OCI-LY7 (cell line): ENCODE data around the gene DDX21. TPM values are rescaled to one million over a fixed set of nuclear protein-coding genes. Genes with fewer than 3 reads are reported as not detected.

Experiments used
- BruUV-seq: library from RNA; stranded (reverse); fragments of 400-500 nt; replicated peaks from 2 replicates; lab custom pipeline; 2021; lab: Mats Ljungman, UMichigan
- CTCF ChIA-PET: fragments of 300-600 bp; sonication (Branson Sonifier 250); formaldehyde crosslinking; loops from one replicate; lab custom pipeline; 2022; ENCODE audit warnings: antibody characterized with exemption; ENCODE audit not compliant: unreplicated experiment; lab: Charles Lee
- POLR2A ChIA-PET: fragments of 300-600 bp; sonication (Branson Sonifier 250); formaldehyde crosslinking; loops from one replicate; lab custom pipeline; 2022; ENCODE audit warnings: antibody characterized with exemption; lab: Charles Lee
- DNase-seq: peaks from one replicate; pipeline ENCODE4 v3.0.0-alpha.2; 2015; ENCODE audit warnings: low spot score
- H2AFZ ChIP-seq: fragments of 200-600 bp; sonication (generic), shearing (Covaris generic); 2 replicates; pipeline ENCODE4 v1.6.1; 2014; ENCODE audit warnings: mild to moderate bottlenecking, antibody characterized with exemption, low read length, moderate library complexity
- H3K27ac ChIP-seq: fragments of 200-600 bp; sonication (generic); 2 replicates; pipeline ENCODE4 v1.5.1; 2014; ENCODE audit warnings: mixed run types, low read depth, mild to moderate bottlenecking, moderate library complexity, low read length, inconsistent platforms; ENCODE audit not compliant: poor library complexity, severe bottlenecking
- H3K36me3 ChIP-seq: fragments of 200-600 bp; sonication (generic); 2 replicates; pipeline ENCODE4 v1.6.1; 2014; ENCODE audit warnings: mild to moderate bottlenecking, antibody characterized with exemption, low read length, moderate library complexity, mixed read lengths; ENCODE audit not compliant: insufficient read depth
- H3K4me1 ChIP-seq: fragments of 200-600 bp; sonication (generic); 2 replicates; pipeline ENCODE4 v1.5.1; 2014; ENCODE audit warnings: mild to moderate bottlenecking, low read length; ENCODE audit not compliant: insufficient read depth, poor library complexity, severe bottlenecking
- H3K4me2 ChIP-seq: fragments of 200-600 bp; sonication (generic); 2 replicates; pipeline ENCODE4 v1.6.1; 2014; ENCODE audit warnings: mild to moderate bottlenecking, low read length
- H3K4me3 ChIP-seq: fragments of 200-600 bp; sonication (generic); 2 replicates; pipeline ENCODE4 v1.5.1; 2014; ENCODE audit warnings: mild to moderate bottlenecking, low read depth, low read length; ENCODE audit not compliant: poor library complexity, severe bottlenecking
- H3K79me2 ChIP-seq: fragments of 200-600 bp; sonication (generic); 2 replicates; pipeline ENCODE4 v1.6.1; 2016; ENCODE audit warnings: low read depth, mild to moderate bottlenecking, low read length, moderate library complexity, mixed read lengths; ENCODE audit not compliant: insufficient read depth
- H3K9me2 ChIP-seq: fragments of 200-600 bp; sonication (generic); 2 replicates; pipeline ENCODE4 v1.6.1; 2016; ENCODE audit warnings: mild to moderate bottlenecking, low read length, mixed read lengths; ENCODE audit not compliant: insufficient read depth
- H3K9me3 ChIP-seq: fragments of 200-600 bp; sonication (generic); 2 replicates; pipeline ENCODE4 v1.6.1; 2014; ENCODE audit warnings: mild to moderate bottlenecking, mixed run types, low read length, mixed read lengths
- H4K20me1 ChIP-seq: fragments of 200-600 bp; sonication (generic); 2 replicates; pipeline ENCODE4 v1.6.1; 2014; ENCODE audit warnings: mild to moderate bottlenecking, antibody characterized with exemption, low read length, moderate library complexity, mixed read lengths; ENCODE audit not compliant: insufficient read depth
- EZH2phosphoT487 ChIP-seq: fragments of 200-600 bp; sonication (generic); IDR thresholded peaks from 2 replicates; pipeline ENCODE4 v1.6.1; 2018; ENCODE audit warnings: low read depth, borderline replicate concordance, mild to moderate bottlenecking, mixed run types, antibody characterized with exemption, low read length, moderate library complexity, mixed read lengths
- intact Hi-C: fragments of 100-400 bp; cut with micrococcal nuclease; formaldehyde crosslinking; loops from one replicate; pipeline ENCODE4 v1.10.0; 2022; ENCODE audit not compliant: unreplicated experiment
- total RNA-seq, 2 experiments: library from RNA; depleted of rRNA in 1 of 2; stranded (reverse); fragments of >200 nt in 1 of 2; shearing (Covaris generic) in 1 of 2; gene quantifications; 2 replicates each; pipeline ENCODE4 v1.2.3, GENCODE V29; 2014 to 2022
- TF ChIP-seq, protein P1 (sequence below): fragments of 200-600 bp; sonication (generic); conservative IDR thresholded peaks from 2 replicates; pipeline ENCODE4 v1.5.1; 2014; ENCODE audit warnings: mild to moderate bottlenecking, antibody characterized with exemption, low read length, moderate library complexity, mixed read lengths

Gene DDX21
- total RNA-seq, 2 experiments from 2014 or later: 107 to 159 TPM

DNA sequence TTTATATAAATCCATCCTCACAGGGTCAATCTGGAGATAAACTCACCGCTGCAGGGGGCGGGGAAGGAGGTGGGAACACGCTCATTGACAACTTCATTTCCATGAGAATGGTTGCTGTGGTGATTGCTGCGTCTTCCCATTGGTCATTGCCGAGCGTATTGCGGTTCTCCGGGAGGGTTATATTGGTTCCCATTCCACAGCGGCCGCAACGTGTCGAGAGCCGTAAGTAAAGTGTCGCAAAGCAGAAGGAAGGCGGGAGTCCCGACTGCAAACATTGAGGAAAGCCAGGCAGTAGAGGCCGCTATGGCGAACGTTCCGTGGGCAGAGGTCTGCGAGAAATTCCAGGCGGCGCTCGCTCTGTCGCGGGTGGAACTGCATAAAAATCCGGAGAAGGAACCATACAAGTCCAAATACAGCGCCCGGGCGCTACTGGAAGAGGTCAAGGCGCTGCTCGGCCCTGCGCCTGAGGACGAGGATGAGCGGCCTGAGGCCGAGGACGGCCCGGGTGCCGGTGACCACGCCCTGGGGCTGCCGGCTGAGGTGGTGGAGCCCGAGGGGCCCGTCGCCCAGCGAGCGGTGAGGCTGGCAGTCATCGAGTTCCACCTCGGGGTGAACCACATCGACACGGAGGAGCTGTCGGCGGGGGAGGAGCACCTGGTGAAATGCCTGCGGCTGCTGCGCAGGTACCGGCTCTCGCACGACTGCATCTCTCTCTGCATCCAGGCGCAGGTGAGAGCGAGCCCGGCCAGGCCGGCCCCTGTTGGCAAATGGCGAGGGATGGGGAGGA, 32.8 kb downstream of the DDX21 start, which contains the start of gene KIFBP:
TSS of gene KIFBP (plus strand) at position 274 of the 787 bp plus-strand sequence. CDS start at position 304, 30 bp downstream.
- Histone ChIP-seq H3K4me2 (peak within 1 kb of the TSS; percentile 80), H3K4me1 (peaks cover 21% of the 10 kb centered on the region), H3K4me3 (peak within 1 kb of the TSS; percentile 86), H3K9me2 (no peaks in the 10 kb centered on the region), H2AFZ (peak within 1 kb of the TSS; percentile 73), H3K79me2 (peaks cover 26% of the 10 kb centered on the region; the same call in 1 of the 2 replicates), H3K36me3 (peaks cover 68% of the 10 kb centered on the region), H3K27ac (peak within 1 kb of the TSS; percentile 43), H3K9me3 (no peaks in the 10 kb centered on the region), H4K20me1 (0 out of 2 replicates have a peak, but pooled peaks cover 7% of the 10 kb centered on the region)
- DNase-seq: peak; percentile 94
- no TSS peak for BruUV-seq
- POLR2A ChIA-PET: interaction anchor here (1.3 kb wide), 1 partner anchor 11 kb away, joined by 5 read pairs; no protein-coding TSS in a partner anchor
- CTCF ChIA-PET: no interaction called here
- intact Hi-C loops: loop anchor here (5.0 kb wide), 1 partner anchor 104 kb away; no protein-coding TSS in a partner anchor
- TF ChIP-seq, protein P1, sequence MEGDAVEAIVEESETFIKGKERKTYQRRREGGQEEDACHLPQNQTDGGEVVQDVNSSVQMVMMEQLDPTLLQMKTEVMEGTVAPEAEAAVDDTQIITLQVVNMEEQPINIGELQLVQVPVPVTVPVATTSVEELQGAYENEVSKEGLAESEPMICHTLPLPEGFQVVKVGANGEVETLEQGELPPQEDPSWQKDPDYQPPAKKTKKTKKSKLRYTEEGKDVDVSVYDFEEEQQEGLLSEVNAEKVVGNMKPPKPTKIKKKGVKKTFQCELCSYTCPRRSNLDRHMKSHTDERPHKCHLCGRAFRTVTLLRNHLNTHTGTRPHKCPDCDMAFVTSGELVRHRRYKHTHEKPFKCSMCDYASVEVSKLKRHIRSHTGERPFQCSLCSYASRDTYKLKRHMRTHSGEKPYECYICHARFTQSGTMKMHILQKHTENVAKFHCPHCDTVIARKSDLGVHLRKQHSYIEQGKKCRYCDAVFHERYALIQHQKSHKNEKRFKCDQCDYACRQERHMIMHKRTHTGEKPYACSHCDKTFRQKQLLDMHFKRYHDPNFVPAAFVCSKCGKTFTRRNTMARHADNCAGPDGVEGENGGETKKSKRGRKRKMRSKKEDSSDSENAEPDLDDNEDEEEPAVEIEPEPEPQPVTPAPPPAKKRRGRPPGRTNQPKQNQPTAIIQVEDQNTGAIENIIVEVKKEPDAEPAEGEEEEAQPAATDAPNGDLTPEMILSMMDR: peak; percentile 69
- no peak for TF ChIP-seq EZH2phosphoT487

DNA sequence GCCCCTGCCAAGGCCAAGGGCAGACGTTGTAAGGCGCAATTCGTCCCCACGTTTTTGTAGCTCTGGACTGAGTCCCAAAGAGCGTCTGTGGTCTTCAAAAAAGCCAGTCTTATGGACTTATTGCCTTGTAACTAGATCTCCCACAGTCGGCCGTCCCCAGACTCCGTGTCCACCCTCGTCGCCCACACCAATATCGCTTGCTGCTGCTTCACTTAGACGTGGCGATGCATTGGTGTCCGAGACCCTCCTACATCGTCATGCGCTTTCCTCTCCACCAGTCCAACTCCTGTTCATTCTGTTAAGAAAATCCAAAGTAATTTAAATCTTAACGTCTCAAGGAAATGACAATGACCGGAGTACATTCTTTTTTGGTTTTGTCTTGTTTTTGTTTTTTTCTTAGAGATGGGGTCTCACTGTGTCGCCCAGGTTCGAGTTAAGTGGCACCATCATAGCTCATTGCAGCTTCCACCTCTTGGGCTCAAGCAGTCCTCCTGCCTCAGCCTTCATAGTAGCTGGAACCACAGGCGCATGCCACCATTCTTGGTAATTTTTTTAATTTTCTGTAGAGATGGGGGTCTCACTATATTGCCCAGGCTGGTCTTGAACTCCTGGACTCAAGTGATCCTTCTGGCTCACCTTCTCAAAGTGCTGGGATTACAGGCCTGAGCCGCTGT, 33.5 kb downstream of the DDX21 start:
- H3K79me2 ChIP-seq: peaks cover 27% of the 10 kb centered on the region; the same call in 1 of the 2 replicates
- no peaks in the 10 kb centered on the region for H3K9me3 ChIP-seq
- no TSS peak for BruUV-seq

More for the DNA sequence above, 33.5 kb downstream of the DDX21 start:
- peak overlapping the region; percentile 86 for H3K4me3 ChIP-seq
- H3K9me2 ChIP-seq: no peaks in the 10 kb centered on the region
- H3K36me3 ChIP-seq: peaks cover 64% of the 10 kb centered on the region
- ChIA-PET POLR2A (no interaction called here), CTCF (no interaction called here)
- peak overlapping the region; percentile 43 for H3K27ac ChIP-seq
- H3K4me1 ChIP-seq: peaks cover 21% of the 10 kb centered on the region
- peak overlapping the region; percentile 73; the same call in 1 of the 2 replicates for H2AFZ ChIP-seq
- H4K20me1 ChIP-seq: 0 out of 2 replicates have a peak, but pooled peaks cover 7% of the 10 kb centered on the region
- intact Hi-C loops: loop anchor here (5.0 kb wide), 1 partner anchor 103 kb away; no protein-coding TSS in a partner anchor
- DNase-seq: no peak
- H3K4me2 ChIP-seq: peak overlapping the region; percentile 80
- TF ChIP-seq EZH2phosphoT487: no peak
- TF ChIP-seq, protein P1: no peak
